ENCODE results near the gene CAPNS2. TPM values are rescaled to one million over a fixed set of nuclear protein-coding genes. Genes with fewer than 3 reads are reported as not detected.

The CAPNS2 gene
- total RNA-seq, 1 experiment from 2014 or later, result 0.26 TPM

DNA sequence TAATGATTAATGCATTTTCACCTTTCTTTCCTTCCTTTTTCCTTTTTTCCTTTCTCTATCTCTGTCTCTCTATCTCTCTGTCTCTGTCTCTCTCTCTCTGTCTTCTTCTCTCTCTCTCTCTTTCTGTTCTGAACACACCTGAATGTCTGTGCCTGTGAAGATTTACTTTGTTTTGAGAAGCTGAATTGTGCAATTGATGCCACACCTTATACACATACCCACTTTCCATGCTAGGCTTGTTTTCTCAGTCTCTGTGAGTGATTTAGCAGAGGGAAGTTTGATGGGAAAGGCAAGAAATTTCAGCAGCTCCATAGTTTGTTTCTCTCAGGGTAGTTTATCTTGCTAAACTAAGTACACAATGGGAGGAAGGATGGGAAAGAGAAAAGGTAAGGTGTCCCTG, 9.3 kb upstream of the CAPNS2 start:
- H3K9ac ChIP-seq (ENCODE audit: low read length), result no peak overlapping the region
- BruUV-seq (replicated peaks), result no TSS peak
- H4K20me1 ChIP-seq (ENCODE audit: low read length), result no peaks in the 10 kb centered on the region
- H2AFZ ChIP-seq (ENCODE audit: low read length), result no peak overlapping the region
- intact Hi-C loops (cut with micrococcal nuclease), result no loop called here
- H3F3A ChIP-seq (ENCODE audit: low read length, unreplicated experiment), result no peaks in the 10 kb centered on the region
- H3K9me2 ChIP-seq (replicated peaks; ENCODE audit: low read length), result no peaks in the 10 kb centered on the region
- no peak overlapping the region for H3K27ac ChIP-seq (ENCODE audit: low read length)
- DNase-seq (no peak), ATAC-seq (no peak)
- ChIA-PET CTCF (no interaction called here), POLR2A (ENCODE audit: unreplicated experiment) (no interaction called here)
- no peaks in the 10 kb centered on the region for H3K79me2 ChIP-seq (ENCODE audit: low read length)
- no peak overlapping the region for H3K4me3 ChIP-seq (ENCODE audit: low read length)
- 0 out of 2 replicates have a peak, but pooled peaks cover 2% of the 10 kb centered on the region for H3K4me1 ChIP-seq (ENCODE audit: insufficient read depth, low read length)
- no peaks in the 10 kb centered on the region for H3K9me3 ChIP-seq (ENCODE audit: low read length)
- no peaks in the 10 kb centered on the region for H3K36me3 ChIP-seq (ENCODE audit: low read depth, low read length)
- H3K27me3 ChIP-seq (ENCODE audit: low read length), result no peaks in the 10 kb centered on the region
- no peak for TF ChIP-seq EZH2 (IDR thresholded peaks at IDR 0.05; ENCODE audit: low read length, unreplicated experiment)
- TF ChIP-seq EZH2phosphoT487 (IDR thresholded peaks at IDR 0.05; ENCODE audit: borderline replicate concordance, low read length), result no peak
- TF ChIP-seq, protein P1, sequence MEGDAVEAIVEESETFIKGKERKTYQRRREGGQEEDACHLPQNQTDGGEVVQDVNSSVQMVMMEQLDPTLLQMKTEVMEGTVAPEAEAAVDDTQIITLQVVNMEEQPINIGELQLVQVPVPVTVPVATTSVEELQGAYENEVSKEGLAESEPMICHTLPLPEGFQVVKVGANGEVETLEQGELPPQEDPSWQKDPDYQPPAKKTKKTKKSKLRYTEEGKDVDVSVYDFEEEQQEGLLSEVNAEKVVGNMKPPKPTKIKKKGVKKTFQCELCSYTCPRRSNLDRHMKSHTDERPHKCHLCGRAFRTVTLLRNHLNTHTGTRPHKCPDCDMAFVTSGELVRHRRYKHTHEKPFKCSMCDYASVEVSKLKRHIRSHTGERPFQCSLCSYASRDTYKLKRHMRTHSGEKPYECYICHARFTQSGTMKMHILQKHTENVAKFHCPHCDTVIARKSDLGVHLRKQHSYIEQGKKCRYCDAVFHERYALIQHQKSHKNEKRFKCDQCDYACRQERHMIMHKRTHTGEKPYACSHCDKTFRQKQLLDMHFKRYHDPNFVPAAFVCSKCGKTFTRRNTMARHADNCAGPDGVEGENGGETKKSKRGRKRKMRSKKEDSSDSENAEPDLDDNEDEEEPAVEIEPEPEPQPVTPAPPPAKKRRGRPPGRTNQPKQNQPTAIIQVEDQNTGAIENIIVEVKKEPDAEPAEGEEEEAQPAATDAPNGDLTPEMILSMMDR (conservative IDR thresholded peaks at IDR 0.05; ENCODE audit: low read depth, low read length), result no peak
- no peak overlapping the region for H3K4me2 ChIP-seq (ENCODE audit: low read length)

DNA sequence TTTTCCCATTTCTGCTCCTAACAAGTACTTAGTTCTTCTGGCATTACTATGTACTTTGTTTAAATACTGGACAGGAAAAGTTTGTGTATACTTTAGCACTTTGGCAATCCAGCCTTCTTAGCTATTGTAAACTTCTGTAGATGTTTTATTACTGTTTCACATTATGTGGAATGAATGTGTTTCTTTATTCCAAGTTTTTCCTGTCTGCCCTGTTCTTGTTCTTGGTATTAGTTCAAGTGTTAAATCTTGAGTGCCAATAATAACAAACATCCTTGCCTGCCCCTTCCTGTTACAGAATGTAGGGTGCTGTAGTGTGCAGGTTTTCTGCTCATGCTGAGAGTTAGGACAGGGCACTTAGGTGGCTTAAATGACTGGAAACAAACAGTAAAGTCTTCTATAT, 7.3 kb upstream of the CAPNS2 start:
- TF ChIP-seq EZH2phosphoT487 (IDR thresholded peaks at IDR 0.05; ENCODE audit: borderline replicate concordance, low read length), result no peak
- TF ChIP-seq EZH2 (IDR thresholded peaks at IDR 0.05; ENCODE audit: low read length, unreplicated experiment), result no peak
- TF ChIP-seq, protein P1 (conservative IDR thresholded peaks at IDR 0.05; ENCODE audit: low read depth, low read length), result no peak
- ChIA-PET CTCF (no interaction called here), POLR2A (ENCODE audit: unreplicated experiment) (no interaction called here)
- no peaks in the 10 kb centered on the region for H3K4me1 ChIP-seq (ENCODE audit: insufficient read depth, low read length)
- H2AFZ ChIP-seq (ENCODE audit: low read length), result no peak overlapping the region
- H3K4me3 ChIP-seq (ENCODE audit: low read length), result no peak overlapping the region
- H3F3A ChIP-seq (ENCODE audit: low read length, unreplicated experiment), result no peaks in the 10 kb centered on the region
- H3K36me3 ChIP-seq (ENCODE audit: low read depth, low read length), result no peaks in the 10 kb centered on the region
- DNase-seq (no peak), ATAC-seq (no peak)
- no peaks in the 10 kb centered on the region for H3K27me3 ChIP-seq (ENCODE audit: low read length)
- H3K79me2 ChIP-seq (ENCODE audit: low read length), result no peaks in the 10 kb centered on the region
- H3K4me2 ChIP-seq (ENCODE audit: low read length), result no peak overlapping the region
- no peaks in the 10 kb centered on the region for H3K9me2 ChIP-seq (replicated peaks; ENCODE audit: low read length)
- no TSS peak for BruUV-seq (replicated peaks)
- no peaks in the 10 kb centered on the region for H3K9me3 ChIP-seq (ENCODE audit: low read length)
- H3K27ac ChIP-seq (ENCODE audit: low read length), result no peak overlapping the region
- intact Hi-C loops (cut with micrococcal nuclease), result no loop called here
- H3K9ac ChIP-seq (ENCODE audit: low read length), result no peak overlapping the region
- no peaks in the 10 kb centered on the region for H4K20me1 ChIP-seq (ENCODE audit: low read length)

DNA sequence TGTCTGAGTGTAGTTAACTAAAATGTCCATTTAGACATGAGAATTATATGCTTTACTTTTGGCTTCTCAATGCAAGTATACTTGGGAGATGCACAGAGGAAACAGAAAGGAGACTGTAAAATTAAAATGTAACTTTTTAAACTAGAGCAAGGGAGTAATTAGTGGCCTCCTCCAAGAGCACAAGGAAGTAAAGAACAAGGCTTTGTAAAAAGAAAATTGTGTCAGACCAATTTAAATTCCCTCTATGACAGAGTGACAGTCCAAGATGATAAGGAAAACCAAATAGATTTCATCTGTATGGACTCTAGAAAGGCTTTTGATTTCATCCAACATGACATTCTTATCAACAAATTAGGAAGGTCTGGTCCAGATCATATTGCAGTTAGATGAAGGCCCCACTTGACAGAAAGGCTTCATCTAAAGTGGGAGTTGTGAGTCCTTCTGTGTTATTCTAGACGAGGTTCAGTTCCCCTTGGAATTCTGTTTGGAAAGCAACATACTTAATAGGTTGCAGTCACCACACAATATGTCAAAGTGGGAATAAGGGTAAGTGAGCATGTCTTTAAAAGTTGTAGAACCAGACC, 6.5 kb upstream of the CAPNS2 start:
- ChIA-PET CTCF (no interaction called here), POLR2A (ENCODE audit: unreplicated experiment) (no interaction called here)
- Histone ChIP-seq H3K9me3 (ENCODE audit: low read length) (no peaks in the 10 kb centered on the region), H3K27ac (ENCODE audit: low read length) (no peak overlapping the region), H3K4me3 (ENCODE audit: low read length) (no peak overlapping the region), H3K4me2 (ENCODE audit: low read length) (no peak overlapping the region), H3K27me3 (ENCODE audit: low read length) (no peaks in the 10 kb centered on the region), H3K9ac (ENCODE audit: low read length) (no peak overlapping the region), H3K79me2 (ENCODE audit: low read length) (no peaks in the 10 kb centered on the region), H3F3A (ENCODE audit: low read length, unreplicated experiment) (no peaks in the 10 kb centered on the region), H4K20me1 (ENCODE audit: low read length) (no peaks in the 10 kb centered on the region), H3K4me1 (ENCODE audit: insufficient read depth, low read length) (no peaks in the 10 kb centered on the region), H2AFZ (ENCODE audit: low read length) (no peak overlapping the region), H3K36me3 (ENCODE audit: low read depth, low read length) (no peaks in the 10 kb centered on the region), H3K9me2 (replicated peaks; ENCODE audit: low read length) (no peaks in the 10 kb centered on the region)
- DNase-seq (no peak), ATAC-seq (no peak)
- TF ChIP-seq, protein P1 (conservative IDR thresholded peaks at IDR 0.05; ENCODE audit: low read depth, low read length), result no peak
- TF ChIP-seq EZH2phosphoT487 (IDR thresholded peaks at IDR 0.05; ENCODE audit: borderline replicate concordance, low read length), result no peak
- TF ChIP-seq EZH2 (IDR thresholded peaks at IDR 0.05; ENCODE audit: low read length, unreplicated experiment), result no peak
- intact Hi-C loops (cut with micrococcal nuclease), result no loop called here
- no TSS peak for BruUV-seq (replicated peaks)
